GM18858 (cell line): Measurements from ENCODE around the gene ZNF883.
"Not testable (repeated sequence)": the region's sequence is repeated elsewhere in the genome, so short reads cannot be mapped to it uniquely, and the experiment has no call there.

Experiments
- ATAC-seq: cut with Tn5 transposase; IDR thresholded peaks from one replicate; pipeline ENCODE4 v1.9.1; 2021; ENCODE audit not compliant: unreplicated experiment

The ZNF883 gene

GRCh38 chr9:113011911-113012381 is at the start of gene ZNF883:
TSS of gene ZNF883 (minus strand) at chr9:113012192.
- ATAC-seq, result no peak

- not testable (repeated sequence) for ATAC-seq
Measured at GRCh38 chr9:113061072-113061850, 49.3 kb upstream of the ZNF883 start.

- ATAC-seq, result not testable (repeated sequence)
Measured at GRCh38 chr9:113059581-113060284, 47.7 kb upstream of the ZNF883 start.

GRCh38 chr9:113057193-113057592 is 45.2 kb upstream of the ZNF883 start:
- no peak for ATAC-seq

GRCh38 chr9:113056191-113057106 is 44.5 kb upstream of the ZNF883 start, which contains the start of gene ZFP37:
TSS of gene ZFP37 (minus strand) at chr9:113056724. CDS start at chr9:113056688, 36 bp downstream.
- no peak for ATAC-seq

GRCh38 chr9:113042884-113043657 is 31.1 kb upstream of the ZNF883 start:
- no peak for ATAC-seq

- no peak for ATAC-seq
Measured at GRCh38 chr9:113026200-113026599, 14.2 kb upstream of the ZNF883 start.

GRCh38 chr9:113018247-113018646 is 6.3 kb upstream of the ZNF883 start:
- ATAC-seq, result no peak

- no peak for ATAC-seq
Measured at GRCh38 chr9:113012492-113012891, 500 bp upstream of the ZNF883 start.

GRCh38 chr9:113005777-113006176 is 6.2 kb downstream of the ZNF883 start:
- no peak for ATAC-seq

- no peak for ATAC-seq
Measured at GRCh38 chr9:112997236-112997941, 14.6 kb downstream of the ZNF883 start.

GRCh38 chr9:112971415-112971814 is 40.6 kb downstream of the ZNF883 start:
- no peak for ATAC-seq

- no peak for ATAC-seq
Measured at GRCh38 chr9:112970939-112971338, 41.1 kb downstream of the ZNF883 start.

GRCh38 chr9:112969730-112970129 is 42.3 kb downstream of the ZNF883 start:
- ATAC-seq, result no peak

- ATAC-seq, result no peak
Measured at GRCh38 chr9:112955550-112955949, 56.4 kb downstream of the ZNF883 start.

GRCh38 chr9:112945620-112946208 is 66.3 kb downstream of the ZNF883 start:
- ATAC-seq, result no peak

GRCh38 chr9:112939418-112939817 is 72.6 kb downstream of the ZNF883 start:
- ATAC-seq, result no peak

GRCh38 chr9:112933696-112934095 is 78.3 kb downstream of the ZNF883 start:
- no peak for ATAC-seq

- ATAC-seq, result no peak
Measured at GRCh38 chr9:112925058-112925641, 86.8 kb downstream of the ZNF883 start.
